Skeletal muscle satellite cell (primary cell): ENCODE measurements around the gene MYO1G.
A peak's percentile ranks its signal among the peaks of the same experiment; 100 is the strongest.

Experiments
- H3K27me3 ChIP-seq: 2 replicates; pipeline ENCODE4 v1.7.0; 2013; ENCODE audit warnings: low read length; ENCODE audit not compliant: control insufficient read depth, insufficient read depth
- H3K36me3 ChIP-seq: 2 replicates; pipeline ENCODE4 v1.7.0; 2013; ENCODE audit warnings: mild to moderate bottlenecking, control low read depth, low read length; ENCODE audit not compliant: insufficient read depth
- H3K4me1 ChIP-seq: 2 replicates; pipeline ENCODE4 v1.7.0; 2013; ENCODE audit warnings: low read length; ENCODE audit not compliant: control insufficient read depth, insufficient read depth
- H3K4me2 ChIP-seq: 2 replicates; pipeline ENCODE4 v1.7.0; 2013; ENCODE audit warnings: mild to moderate bottlenecking, low read length
- H3K4me3 ChIP-seq: 2 replicates; pipeline ENCODE4 v1.7.0; 2013; ENCODE audit warnings: low read length
- H3K9ac ChIP-seq: 2 replicates; pipeline ENCODE4 v1.7.0; 2013; ENCODE audit warnings: mild to moderate bottlenecking, low read depth, low read length, moderate library complexity
- H3K9me3 ChIP-seq: replicated peaks from 2 replicates; pipeline ENCODE4 v1.7.0; 2013; ENCODE audit warnings: mild to moderate bottlenecking, control low read depth, low read length

The MYO1G gene

DNA sequence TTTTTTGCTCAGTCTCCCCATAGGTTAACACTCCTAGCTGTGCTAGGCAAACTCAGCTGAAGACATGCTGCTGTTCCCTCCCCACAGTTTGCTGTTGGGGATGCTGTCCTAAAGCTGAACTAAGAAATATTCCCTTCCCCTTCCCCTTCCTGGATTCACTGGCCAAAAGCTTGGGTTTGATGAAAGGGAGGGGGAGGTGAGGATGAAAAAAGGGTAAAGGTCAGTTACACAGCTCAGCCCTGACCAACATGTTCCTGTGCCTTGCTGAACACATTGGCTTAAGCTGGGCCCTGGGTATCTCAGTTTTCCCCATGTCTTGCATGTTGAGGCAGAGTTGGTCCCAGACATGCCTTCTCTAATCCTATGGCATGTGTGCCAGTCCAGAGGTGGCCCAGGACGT is 36.5 kb upstream of the MYO1G start:
- no peaks in the 10 kb centered on the region for H3K27me3 ChIP-seq
- no peak overlapping the region for H3K4me2 ChIP-seq
- no peak overlapping the region for H3K4me3 ChIP-seq
- H3K36me3 ChIP-seq: peaks cover 6% of the 10 kb centered on the region
- H3K9ac ChIP-seq: no peak overlapping the region
- H3K9me3 ChIP-seq: no peaks in the 10 kb centered on the region
- H3K4me1 ChIP-seq: no peaks in the 10 kb centered on the region

DNA sequence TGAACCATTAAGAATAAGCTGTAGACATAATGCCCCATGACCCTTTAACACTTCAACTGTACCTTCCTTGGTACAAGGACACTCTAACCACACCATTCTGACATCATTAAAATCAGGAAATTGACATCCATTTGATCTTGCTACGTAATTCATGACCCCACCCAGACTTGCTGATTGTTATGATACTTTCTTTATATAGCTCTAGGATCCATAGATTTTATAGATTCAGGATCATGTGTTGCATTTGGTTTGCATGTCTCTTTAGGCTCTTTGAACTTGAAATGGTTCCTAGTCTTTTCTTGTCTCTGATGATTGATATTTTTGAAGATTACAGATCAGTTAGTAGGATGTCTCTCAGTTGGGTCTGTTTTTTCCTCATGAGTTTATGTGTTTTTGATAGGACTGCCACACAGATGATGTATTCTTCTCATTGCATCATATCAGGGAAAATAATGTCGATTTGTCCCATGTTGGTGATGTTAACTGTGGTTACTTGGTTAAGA is 34.7 kb upstream of the MYO1G start:
- H3K4me3 ChIP-seq: no peak overlapping the region
- peaks cover 6% of the 10 kb centered on the region for H3K36me3 ChIP-seq
- no peaks in the 10 kb centered on the region for H3K4me1 ChIP-seq
- no peak overlapping the region for H3K4me2 ChIP-seq
- no peak overlapping the region for H3K9ac ChIP-seq
- no peaks in the 10 kb centered on the region for H3K9me3 ChIP-seq
- no peaks in the 10 kb centered on the region for H3K27me3 ChIP-seq

DNA sequence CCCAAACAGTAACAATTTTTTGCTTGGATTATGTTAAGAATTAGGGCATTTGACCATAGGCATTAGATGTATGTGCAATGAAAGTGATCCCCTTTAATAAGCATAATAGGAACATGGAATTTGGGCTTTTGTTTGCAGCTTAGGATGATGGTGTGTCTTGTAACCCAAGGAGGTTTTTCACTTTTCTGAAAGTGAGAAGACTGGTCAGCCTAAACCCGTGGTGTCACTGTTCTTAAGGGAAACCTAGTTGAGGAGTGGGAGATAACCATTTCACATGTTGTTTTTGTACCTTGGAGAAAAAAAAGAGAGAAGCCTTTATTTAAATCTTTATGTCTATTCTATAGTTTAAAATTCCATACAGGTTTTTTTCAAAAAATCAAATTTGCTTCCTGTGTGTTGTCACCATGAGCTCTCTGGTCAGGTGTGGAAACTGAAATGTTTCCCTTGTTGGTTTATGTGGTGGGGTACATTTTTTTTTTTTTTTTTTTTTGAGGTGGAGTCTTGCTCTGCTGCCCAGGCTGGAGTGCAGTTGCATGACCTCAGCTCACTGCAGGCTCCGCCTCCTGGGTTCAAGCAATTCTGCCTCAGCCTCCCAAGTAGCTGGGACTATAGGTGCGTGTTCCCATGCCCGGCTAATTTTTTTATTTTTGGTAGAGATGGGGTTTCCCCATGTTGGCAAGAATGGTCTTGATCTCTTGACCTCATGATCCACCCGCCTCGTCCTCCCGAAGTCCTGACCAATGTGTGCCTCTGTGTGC is 28.9 kb upstream of the MYO1G start:
- H3K9me3 ChIP-seq: no peaks in the 10 kb centered on the region
- no peak overlapping the region for H3K4me3 ChIP-seq
- H3K9ac ChIP-seq: no peak overlapping the region
- H3K4me2 ChIP-seq: no peak overlapping the region
- no peaks in the 10 kb centered on the region for H3K4me1 ChIP-seq
- peaks cover 7% of the 10 kb centered on the region for H3K36me3 ChIP-seq
- H3K27me3 ChIP-seq: no peaks in the 10 kb centered on the region

GRCh38 chr7:45007106-45007505 is 28.3 kb upstream of the MYO1G start:
- Histone ChIP-seq H3K4me2 (no peak overlapping the region), H3K4me3 (no peak overlapping the region), H3K9ac (no peak overlapping the region), H3K27me3 (no peaks in the 10 kb centered on the region), H3K9me3 (no peaks in the 10 kb centered on the region), H3K4me1 (no peaks in the 10 kb centered on the region), H3K36me3 (peaks cover 9% of the 10 kb centered on the region)

- Histone ChIP-seq H3K27me3 (no peaks in the 10 kb centered on the region), H3K4me1 (peaks cover 10% of the 10 kb centered on the region), H3K4me2 (no peak overlapping the region), H3K9ac (no peak overlapping the region), H3K4me3 (no peak overlapping the region), H3K36me3 (peaks cover 9% of the 10 kb centered on the region), H3K9me3 (no peaks in the 10 kb centered on the region)
Measured at GRCh38 chr7:45003789-45004188, 25.0 kb upstream of the MYO1G start.

DNA sequence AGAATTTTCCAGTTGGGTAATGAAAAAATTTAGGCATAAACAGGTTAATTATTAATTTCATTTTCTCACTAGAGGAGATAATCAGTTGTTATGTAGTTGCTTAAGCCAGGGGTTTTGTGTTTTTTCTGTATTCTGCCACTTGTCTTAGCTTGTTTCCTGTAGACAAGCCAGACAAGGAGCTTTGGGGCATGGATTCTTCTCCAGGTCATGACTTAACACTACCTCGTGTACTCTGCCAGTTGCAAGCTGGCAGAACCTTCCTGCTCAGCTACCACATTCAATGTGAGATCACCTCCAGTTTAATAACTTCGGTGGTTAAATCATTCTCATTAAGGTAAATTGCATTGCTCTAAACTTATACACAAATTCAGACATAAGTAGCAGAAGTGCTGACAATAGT is 23.0 kb upstream of the MYO1G start:
- Histone ChIP-seq H3K9ac (no peak overlapping the region), H3K9me3 (no peaks in the 10 kb centered on the region), H3K4me3 (peak overlapping the region; percentile 88), H3K27me3 (no peaks in the 10 kb centered on the region), H3K4me1 (peaks cover 10% of the 10 kb centered on the region), H3K4me2 (peak overlapping the region; percentile 83), H3K36me3 (peaks cover 3% of the 10 kb centered on the region)

GRCh38 chr7:45001138-45001694 is 22.4 kb upstream of the MYO1G start:
- H3K9me3 ChIP-seq: no peaks in the 10 kb centered on the region
- peak overlapping the region; percentile 78 for H3K9ac ChIP-seq
- H3K36me3 ChIP-seq: peaks cover 3% of the 10 kb centered on the region
- peak overlapping the region; percentile 88 for H3K4me3 ChIP-seq
- H3K4me2 ChIP-seq: peak overlapping the region; percentile 83
- no peaks in the 10 kb centered on the region for H3K27me3 ChIP-seq
- peaks cover 10% of the 10 kb centered on the region for H3K4me1 ChIP-seq

- peak within 1 kb of the TSS; percentile 88 for H3K4me3 ChIP-seq
- no peaks in the 10 kb centered on the region for H3K9me3 ChIP-seq
Measured at GRCh38 chr7:45000093-45001032, 21.5 kb upstream of the MYO1G start, which contains the start of gene CCM2. Gene CCM2, plus strand, starts transcription at chr7:45000201. Its CDS starts 133 bp downstream, at chr7:45000334.

DNA sequence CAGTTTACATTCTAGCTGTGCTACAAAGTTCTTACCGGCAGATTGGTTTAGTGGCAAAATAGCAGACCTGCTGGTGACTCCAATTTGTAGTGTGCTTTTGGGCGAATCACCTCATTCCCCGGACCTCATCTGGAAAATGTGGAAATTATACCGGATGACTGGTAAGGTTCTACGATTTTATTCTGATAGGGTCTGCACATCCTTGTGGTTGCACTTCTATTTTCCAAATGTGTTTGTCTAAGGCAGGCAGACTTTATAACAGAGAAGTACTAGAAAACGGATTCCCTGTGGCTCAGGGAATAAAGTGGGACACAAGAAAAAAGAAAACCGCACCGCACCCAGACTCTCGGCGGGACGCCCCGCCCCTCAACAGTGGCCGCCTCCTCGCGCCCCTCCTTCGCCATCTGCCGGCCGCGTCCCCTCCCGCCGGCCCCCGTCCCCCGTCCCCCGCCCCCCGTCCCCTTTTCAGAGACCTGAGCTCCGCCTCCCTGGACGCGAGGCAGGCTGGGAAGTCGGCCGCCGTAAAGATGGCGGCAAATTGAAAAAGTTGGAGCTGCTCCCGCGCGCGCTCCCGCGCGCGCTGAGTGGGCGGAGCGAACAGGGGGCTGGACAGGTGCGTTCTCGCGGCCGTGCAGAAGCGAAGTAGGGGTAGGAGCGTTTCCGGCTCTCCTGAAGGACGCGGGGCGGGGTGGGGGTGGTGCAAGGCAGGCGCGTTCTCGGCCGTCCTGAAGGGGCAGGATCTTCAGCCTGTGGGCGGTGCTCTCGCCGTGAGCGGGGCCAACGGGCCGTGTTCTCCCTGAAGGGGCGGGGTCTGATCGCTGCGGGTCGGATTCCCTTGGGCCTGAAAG is 20.7 kb upstream of the MYO1G start:
- peak overlapping the region; percentile 78 for H3K9ac ChIP-seq
- peaks cover 10% of the 10 kb centered on the region for H3K4me1 ChIP-seq
- H3K27me3 ChIP-seq: no peaks in the 10 kb centered on the region
- H3K4me2 ChIP-seq: peak overlapping the region; percentile 72
- peak overlapping the region; percentile 69 for H3K4me3 ChIP-seq
- peaks cover 3% of the 10 kb centered on the region for H3K36me3 ChIP-seq
- no peaks in the 10 kb centered on the region for H3K9me3 ChIP-seq

More at GRCh38 chr7:45000093-45001032, 21.5 kb upstream of the MYO1G start, which contains the start of gene CCM2:
- Histone ChIP-seq H3K4me1 (peaks cover 10% of the 10 kb centered on the region), H3K27me3 (no peaks in the 10 kb centered on the region), H3K36me3 (peaks cover 3% of the 10 kb centered on the region), H3K9ac (peak within 1 kb of the TSS; percentile 78), H3K4me2 (peak within 1 kb of the TSS; percentile 83)

DNA sequence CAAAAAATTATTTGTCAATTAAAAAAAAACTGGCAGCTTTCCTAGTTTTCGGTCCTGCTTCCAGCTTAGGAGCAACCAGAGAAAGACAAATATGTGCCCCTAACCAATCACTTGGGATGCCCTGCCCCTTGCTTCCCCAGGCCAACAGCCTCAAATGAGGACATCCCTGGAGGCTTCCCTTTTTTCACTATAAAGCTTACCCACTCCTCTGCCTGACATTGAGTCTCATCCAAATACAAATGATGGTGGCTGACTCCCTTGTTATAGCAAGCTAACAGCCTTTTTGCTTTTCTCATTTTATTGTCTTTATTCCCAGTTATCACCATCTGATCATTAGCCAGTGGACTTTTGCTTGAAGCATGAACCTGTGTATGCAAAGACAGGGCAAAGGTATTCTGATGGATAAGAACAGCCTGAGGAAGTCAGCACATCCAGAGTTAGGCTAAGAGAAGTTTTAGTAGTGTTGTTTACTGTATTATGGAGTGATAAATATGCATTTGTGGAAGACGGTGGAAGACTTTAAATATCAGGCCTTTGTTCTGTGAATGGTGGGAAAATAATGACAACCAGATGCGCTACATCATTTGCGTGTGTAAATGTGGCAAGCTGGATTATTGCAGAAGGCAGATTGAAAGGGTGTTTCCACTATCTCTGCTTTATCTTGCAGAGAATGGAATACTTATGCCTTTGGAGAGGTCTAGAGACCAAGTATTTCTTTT is 19.5 kb upstream of the MYO1G start:
- H3K9me3 ChIP-seq: no peaks in the 10 kb centered on the region
- H3K4me2 ChIP-seq: peak overlapping the region; percentile 72
- H3K4me1 ChIP-seq: peaks cover 10% of the 10 kb centered on the region
- H3K36me3 ChIP-seq: peaks cover 3% of the 10 kb centered on the region
- peak overlapping the region; percentile 78 for H3K9ac ChIP-seq
- H3K27me3 ChIP-seq: no peaks in the 10 kb centered on the region
- peak overlapping the region; percentile 69 for H3K4me3 ChIP-seq
